ENCODE results near the gene PADI3. TPM values are rescaled to one million over a fixed set of nuclear protein-coding genes. Genes with fewer than 3 reads are reported as not detected.

Gene PADI3
- total RNA-seq, 1 experiment from 2014 or later: 0.61 TPM

DNA sequence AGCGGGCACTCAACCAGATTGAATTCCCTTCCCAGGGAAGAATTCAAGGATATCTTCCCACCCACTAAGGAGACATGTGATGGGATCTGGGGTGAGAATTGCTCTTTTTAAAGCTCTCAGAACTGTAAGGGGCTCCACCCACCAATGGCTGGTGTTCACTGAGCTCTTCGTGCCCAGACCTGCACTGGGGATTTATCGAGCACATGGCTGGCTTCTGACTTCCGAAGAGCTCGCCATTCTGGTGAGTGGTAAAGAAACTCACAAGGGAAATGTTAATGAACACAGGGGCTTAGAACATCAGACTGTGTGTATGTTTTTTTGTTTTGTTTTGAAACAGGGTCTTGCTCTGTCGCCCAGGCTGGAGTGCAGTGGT is 9.8 kb downstream of the PADI3 start (continued):
- TF ChIP-seq, protein P1, sequence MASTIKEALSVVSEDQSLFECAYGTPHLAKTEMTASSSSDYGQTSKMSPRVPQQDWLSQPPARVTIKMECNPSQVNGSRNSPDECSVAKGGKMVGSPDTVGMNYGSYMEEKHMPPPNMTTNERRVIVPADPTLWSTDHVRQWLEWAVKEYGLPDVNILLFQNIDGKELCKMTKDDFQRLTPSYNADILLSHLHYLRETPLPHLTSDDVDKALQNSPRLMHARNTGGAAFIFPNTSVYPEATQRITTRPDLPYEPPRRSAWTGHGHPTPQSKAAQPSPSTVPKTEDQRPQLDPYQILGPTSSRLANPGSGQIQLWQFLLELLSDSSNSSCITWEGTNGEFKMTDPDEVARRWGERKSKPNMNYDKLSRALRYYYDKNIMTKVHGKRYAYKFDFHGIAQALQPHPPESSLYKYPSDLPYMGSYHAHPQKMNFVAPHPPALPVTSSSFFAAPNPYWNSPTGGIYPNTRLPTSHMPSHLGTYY (CRISPR knock-in tag; IDR thresholded peaks at IDR 0.05): no peak
- no peak for TF ChIP-seq GTF2I (CRISPR knock-in tag; conservative IDR thresholded peaks at IDR 0.05)

DNA sequence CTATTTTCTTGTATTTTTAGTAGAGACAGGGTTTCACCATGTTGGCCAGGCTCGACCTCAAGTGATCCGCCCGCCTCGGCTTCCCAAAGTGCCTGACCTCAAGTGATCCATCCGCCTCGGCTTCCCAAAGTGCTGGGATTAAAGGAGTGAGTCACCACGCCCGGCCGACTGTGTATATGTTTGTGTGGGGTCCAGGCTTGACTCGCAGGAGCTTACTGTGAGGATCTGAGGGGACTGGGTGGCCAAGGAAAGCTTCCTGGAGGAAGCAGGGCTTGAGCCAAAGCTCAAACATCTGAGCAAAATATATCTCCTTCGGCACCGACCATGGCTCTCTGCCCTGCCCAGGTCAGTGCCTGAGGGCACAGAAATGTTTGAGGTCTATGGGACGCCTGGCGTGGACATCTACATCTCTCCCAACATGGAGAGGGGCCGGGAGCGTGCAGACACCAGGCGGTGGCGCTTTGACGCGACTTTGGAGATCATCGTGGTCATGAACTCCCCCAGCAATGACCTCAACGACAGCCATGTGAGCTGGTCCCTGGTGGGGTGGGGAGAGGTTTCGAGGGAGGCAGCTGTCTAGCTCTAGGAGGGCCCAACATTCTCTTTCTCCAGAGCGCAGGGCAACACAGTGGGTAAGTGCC is 10.5 kb downstream of the PADI3 start:
- POLR2A ChIA-PET: interaction anchor here (0.7 kb wide), 1 partner anchor 203 kb away, joined by 3 read pairs; no protein-coding TSS in a partner anchor
- ATAC-seq (no peak), DNase-seq (ENCODE audit: low spot score) (no peak)
- Mint-ChIP-seq H3K27ac (no peak overlapping the region), H3K4me3 (no peak overlapping the region), H3K4me1 (no peaks in the 10 kb centered on the region), H3K27me3 (ENCODE audit: low read depth) (no peaks in the 10 kb centered on the region), H3K36me3 (no peaks in the 10 kb centered on the region), H3K9me3 (peaks cover 14% of the 10 kb centered on the region)
- CTCF ChIA-PET: interaction anchor here (0.6 to 1.1 kb wide), 4 partner anchors 14 to 184 kb away, joined by 3 read pairs; no protein-coding TSS in a partner anchor
- TF ChIP-seq, protein P2, sequence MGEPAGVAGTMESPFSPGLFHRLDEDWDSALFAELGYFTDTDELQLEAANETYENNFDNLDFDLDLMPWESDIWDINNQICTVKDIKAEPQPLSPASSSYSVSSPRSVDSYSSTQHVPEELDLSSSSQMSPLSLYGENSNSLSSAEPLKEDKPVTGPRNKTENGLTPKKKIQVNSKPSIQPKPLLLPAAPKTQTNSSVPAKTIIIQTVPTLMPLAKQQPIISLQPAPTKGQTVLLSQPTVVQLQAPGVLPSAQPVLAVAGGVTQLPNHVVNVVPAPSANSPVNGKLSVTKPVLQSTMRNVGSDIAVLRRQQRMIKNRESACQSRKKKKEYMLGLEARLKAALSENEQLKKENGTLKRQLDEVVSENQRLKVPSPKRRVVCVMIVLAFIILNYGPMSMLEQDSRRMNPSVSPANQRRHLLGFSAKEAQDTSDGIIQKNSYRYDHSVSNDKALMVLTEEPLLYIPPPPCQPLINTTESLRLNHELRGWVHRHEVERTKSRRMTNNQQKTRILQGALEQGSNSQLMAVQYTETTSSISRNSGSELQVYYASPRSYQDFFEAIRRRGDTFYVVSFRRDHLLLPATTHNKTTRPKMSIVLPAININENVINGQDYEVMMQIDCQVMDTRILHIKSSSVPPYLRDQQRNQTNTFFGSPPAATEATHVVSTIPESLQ (CRISPR knock-in tag; IDR thresholded peaks at IDR 0.05): no peak
- TF ChIP-seq, protein P3, sequence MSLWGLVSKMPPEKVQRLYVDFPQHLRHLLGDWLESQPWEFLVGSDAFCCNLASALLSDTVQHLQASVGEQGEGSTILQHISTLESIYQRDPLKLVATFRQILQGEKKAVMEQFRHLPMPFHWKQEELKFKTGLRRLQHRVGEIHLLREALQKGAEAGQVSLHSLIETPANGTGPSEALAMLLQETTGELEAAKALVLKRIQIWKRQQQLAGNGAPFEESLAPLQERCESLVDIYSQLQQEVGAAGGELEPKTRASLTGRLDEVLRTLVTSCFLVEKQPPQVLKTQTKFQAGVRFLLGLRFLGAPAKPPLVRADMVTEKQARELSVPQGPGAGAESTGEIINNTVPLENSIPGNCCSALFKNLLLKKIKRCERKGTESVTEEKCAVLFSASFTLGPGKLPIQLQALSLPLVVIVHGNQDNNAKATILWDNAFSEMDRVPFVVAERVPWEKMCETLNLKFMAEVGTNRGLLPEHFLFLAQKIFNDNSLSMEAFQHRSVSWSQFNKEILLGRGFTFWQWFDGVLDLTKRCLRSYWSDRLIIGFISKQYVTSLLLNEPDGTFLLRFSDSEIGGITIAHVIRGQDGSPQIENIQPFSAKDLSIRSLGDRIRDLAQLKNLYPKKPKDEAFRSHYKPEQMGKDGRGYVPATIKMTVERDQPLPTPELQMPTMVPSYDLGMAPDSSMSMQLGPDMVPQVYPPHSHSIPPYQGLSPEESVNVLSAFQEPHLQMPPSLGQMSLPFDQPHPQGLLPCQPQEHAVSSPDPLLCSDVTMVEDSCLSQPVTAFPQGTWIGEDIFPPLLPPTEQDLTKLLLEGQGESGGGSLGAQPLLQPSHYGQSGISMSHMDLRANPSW (CRISPR knock-in tag; conservative IDR thresholded peaks at IDR 0.05; ENCODE audit: low read depth): no peak
- TF ChIP-seq TEAD4 (CRISPR knock-in tag; IDR thresholded peaks at IDR 0.05): no peak
- no peak for TF ChIP-seq ZNF317 (CRISPR knock-in tag; IDR thresholded peaks at IDR 0.05; ENCODE audit: borderline replicate concordance, low read depth)

DNA sequence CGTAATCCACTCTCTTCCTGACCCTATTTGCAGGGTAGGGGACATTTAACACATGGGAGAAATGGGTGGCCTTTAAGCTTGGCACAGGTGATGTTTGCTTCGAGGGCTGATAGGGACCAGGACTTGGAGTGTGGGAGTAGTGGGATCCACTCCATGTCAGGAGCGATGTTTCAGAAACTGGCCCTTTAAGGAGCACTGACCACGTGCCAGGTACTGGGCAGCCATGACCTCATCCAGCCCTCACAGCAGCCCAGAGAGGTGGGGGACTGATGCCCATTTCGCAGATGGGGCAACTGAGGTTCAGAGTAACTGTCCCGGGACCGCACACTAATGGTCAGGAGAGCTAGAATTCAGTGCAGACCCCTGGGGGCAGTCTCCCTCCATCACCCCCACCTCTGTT is 11.4 kb downstream of the PADI3 start:
- H3K4me1 Mint-ChIP-seq: no peaks in the 10 kb centered on the region
- ATAC-seq: no peak
- H3K27ac Mint-ChIP-seq: no peak overlapping the region
- no peaks in the 10 kb centered on the region for H3K36me3 Mint-ChIP-seq
- TF ChIP-seq NR1H2 (CRISPR knock-in tag; IDR thresholded peaks at IDR 0.05): no peak
- no peak for TF ChIP-seq CREB1 (CRISPR knock-in tag; IDR thresholded peaks at IDR 0.05)
- TF ChIP-seq JUN (CRISPR knock-in tag; IDR thresholded peaks at IDR 0.05): no peak
- TF ChIP-seq NFATC4 (CRISPR knock-in tag; IDR thresholded peaks at IDR 0.05): no peak
- TF ChIP-seq FOXJ3 (CRISPR knock-in tag; IDR thresholded peaks at IDR 0.05; ENCODE audit: borderline replicate concordance): no peak
- ChIA-PET CTCF (interaction anchor here (1.0 kb wide), 1 partner anchor 13 kb away, joined by 3 read pairs; no protein-coding TSS in a partner anchor), POLR2A (interaction anchor here (0.7 kb wide), 1 partner anchor 204 kb away, joined by 3 read pairs; no protein-coding TSS in a partner anchor)
- peaks cover 14% of the 10 kb centered on the region for H3K9me3 Mint-ChIP-seq
- H3K27me3 Mint-ChIP-seq (ENCODE audit: low read depth): no peaks in the 10 kb centered on the region
- no peak for DNase-seq (ENCODE audit: low spot score)
- H3K4me3 Mint-ChIP-seq: no peak overlapping the region

DNA sequence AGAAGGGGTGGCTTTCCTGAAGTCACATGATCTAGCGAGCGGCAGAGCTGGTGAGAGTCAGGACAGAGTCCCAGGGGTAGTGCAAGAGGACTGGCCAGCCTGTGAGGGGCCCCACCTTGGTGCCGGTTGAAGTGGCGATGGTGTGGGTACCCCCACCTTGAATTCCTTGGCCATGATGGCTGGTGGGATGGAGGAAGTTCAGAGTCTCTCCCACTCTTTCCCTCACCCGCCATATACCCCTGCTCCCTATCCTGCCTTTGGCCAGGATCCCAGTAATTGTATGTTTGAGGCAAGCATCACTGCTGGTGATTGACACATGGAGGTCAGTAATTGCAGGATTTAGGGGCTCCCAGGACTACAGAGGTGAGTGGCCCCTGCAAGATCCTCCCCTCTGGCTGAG is 11.8 kb downstream of the PADI3 start:
- Mint-ChIP-seq H3K4me1 (no peaks in the 10 kb centered on the region), H3K4me3 (no peak overlapping the region), H3K27me3 (ENCODE audit: low read depth) (no peaks in the 10 kb centered on the region), H3K36me3 (no peaks in the 10 kb centered on the region), H3K27ac (no peak overlapping the region), H3K9me3 (peaks cover 14% of the 10 kb centered on the region)
- no peak for DNase-seq (ENCODE audit: low spot score)
- POLR2A ChIA-PET: no interaction called here
- CTCF ChIA-PET: interaction anchor here (1.4 kb wide), 1 partner anchor 136 kb away, joined by 3 read pairs; no protein-coding TSS in a partner anchor
- no peak for ATAC-seq
- TF ChIP-seq ZNF416 (CRISPR knock-in tag; IDR thresholded peaks at IDR 0.05) (no peak), FOXJ3 (CRISPR knock-in tag; IDR thresholded peaks at IDR 0.05; ENCODE audit: borderline replicate concordance) (no peak), ZNF138 (CRISPR knock-in tag; conservative IDR thresholded peaks at IDR 0.05) (no peak), CBFB (CRISPR knock-in tag; IDR thresholded peaks at IDR 0.05; ENCODE audit: low read depth) (no peak), ZNF396 (CRISPR knock-in tag; IDR thresholded peaks at IDR 0.05; ENCODE audit: borderline replicate concordance) (no peak), GABPB1 (CRISPR knock-in tag; IDR thresholded peaks at IDR 0.05) (no peak)
- TF ChIP-seq, protein P4, sequence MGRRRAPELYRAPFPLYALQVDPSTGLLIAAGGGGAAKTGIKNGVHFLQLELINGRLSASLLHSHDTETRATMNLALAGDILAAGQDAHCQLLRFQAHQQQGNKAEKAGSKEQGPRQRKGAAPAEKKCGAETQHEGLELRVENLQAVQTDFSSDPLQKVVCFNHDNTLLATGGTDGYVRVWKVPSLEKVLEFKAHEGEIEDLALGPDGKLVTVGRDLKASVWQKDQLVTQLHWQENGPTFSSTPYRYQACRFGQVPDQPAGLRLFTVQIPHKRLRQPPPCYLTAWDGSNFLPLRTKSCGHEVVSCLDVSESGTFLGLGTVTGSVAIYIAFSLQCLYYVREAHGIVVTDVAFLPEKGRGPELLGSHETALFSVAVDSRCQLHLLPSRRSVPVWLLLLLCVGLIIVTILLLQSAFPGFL (CRISPR knock-in tag; IDR thresholded peaks at IDR 0.05; ENCODE audit: borderline replicate concordance): no peak
- TF ChIP-seq, protein P5, sequence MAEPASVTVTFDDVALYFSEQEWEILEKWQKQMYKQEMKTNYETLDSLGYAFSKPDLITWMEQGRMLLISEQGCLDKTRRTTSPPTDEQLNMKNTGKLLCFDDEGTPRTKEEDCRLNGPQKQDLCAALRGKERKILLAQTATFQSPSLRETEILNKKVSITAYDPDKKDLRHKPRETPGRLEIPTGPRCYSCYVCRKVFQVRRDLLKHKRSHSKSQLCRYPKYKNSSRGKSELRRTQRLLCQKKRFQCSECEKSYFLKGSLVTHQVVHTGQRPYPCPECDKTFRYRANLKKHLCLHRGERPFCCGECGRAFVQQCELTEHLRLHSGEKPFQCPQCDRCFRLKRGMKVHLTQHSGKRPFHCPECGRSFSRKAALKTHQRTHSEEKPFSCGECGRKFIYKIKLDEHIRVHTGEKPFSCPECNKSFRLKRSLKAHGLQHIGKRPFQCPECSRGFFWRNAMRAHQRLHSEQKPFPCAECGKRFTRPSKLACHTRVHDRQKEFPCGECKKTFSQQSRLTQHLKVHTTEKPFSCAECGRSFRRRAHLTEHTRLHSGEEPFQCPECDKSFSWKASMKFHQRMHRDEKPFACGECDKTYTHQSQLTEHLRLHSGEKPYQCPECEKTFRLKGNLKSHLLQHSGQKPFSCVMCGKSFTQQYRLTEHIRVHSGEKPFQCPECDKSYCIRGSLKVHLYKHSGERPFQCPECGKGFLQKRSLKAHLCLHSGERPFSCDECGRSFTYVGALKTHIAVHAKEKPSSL (CRISPR knock-in tag; conservative IDR thresholded peaks at IDR 0.05): no peak
- TF ChIP-seq, protein P6, sequence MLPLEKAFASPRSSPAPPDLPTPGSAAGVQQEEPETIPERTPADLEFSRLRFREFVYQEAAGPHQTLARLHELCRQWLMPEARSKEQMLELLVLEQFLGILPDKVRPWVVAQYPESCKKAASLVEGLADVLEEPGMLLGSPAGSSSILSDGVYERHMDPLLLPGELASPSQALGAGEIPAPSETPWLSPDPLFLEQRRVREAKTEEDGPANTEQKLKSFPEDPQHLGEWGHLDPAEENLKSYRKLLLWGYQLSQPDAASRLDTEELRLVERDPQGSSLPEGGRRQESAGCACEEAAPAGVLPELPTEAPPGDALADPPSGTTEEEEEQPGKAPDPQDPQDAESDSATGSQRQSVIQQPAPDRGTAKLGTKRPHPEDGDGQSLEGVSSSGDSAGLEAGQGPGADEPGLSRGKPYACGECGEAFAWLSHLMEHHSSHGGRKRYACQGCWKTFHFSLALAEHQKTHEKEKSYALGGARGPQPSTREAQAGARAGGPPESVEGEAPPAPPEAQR (CRISPR knock-in tag; IDR thresholded peaks at IDR 0.05): no peak

Data from WTC11 (cell line).